ENCODE results near the gene PSMC5. TPM values are rescaled to one million over a fixed set of nuclear protein-coding genes. Genes with fewer than 3 reads are reported as not detected.

The PSMC5 gene
- total RNA-seq, 4 donors from 2014 or later, result 63.2 to 131 (median 77.9) TPM

DNA sequence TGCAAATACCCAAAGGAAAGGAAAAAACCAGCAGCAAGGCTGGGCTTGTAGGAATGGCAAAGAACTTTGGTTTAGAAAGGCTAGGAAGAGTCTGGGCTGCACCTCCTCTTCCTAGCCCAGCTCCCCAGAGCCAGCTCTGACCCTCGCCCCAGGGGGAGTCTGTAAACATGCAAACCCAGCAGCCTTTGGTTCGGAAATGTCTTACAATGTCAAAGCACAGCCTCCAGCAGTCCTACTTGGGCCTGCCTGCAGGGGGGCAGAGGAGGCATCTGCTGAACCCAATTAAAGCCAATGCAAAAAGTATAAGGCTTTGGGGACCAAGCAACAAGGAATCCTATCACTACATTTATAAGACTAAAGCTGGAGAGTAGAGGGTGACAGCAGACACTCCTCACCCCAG is 5.2 kb downstream of the PSMC5 start:
- WGBS, 2 donors (ENCODE audit: low coverage in 1 of 2), result 76% methylated on average over 2 of the region's 2 CpGs; no CpG with 5 or more reads in 1 of the 2 donors
- no peak for DNase-seq
- in situ Hi-C loops (cut with MboI; ENCODE audit: low pct_ligation_motif_present in 1 of 4, low pct_unique_long_range_greater_than_20kb in 1 of 4, low sequenced_read_pairs in 3 of 4) (no loop called here), intact Hi-C loops (cut with DNase I; ENCODE audit: low total_unique reads) (no loop called here)
- Histone ChIP-seq H3K27ac (no peak overlapping the region), H3K9me3 (no peaks in the 10 kb centered on the region), H3K36me3 (peaks cover 0 to 62% (median 29%) of the 10 kb centered on the region in 4 donors), H3K4me1 (peaks cover 8 to 37% (median 20%) of the 10 kb centered on the region in 4 donors), H3K4me3 (no peak overlapping the region), H3K27me3 (no peaks in the 10 kb centered on the region)
- TF ChIP-seq POLR2A (IDR thresholded peaks at IDR 0.05) (no peak), EP300 (IDR thresholded peaks at IDR 0.05; ENCODE audit: low read depth) (no peak), POLR2AphosphoS5 (IDR thresholded peaks at IDR 0.05) (no peak)
- TF ChIP-seq, protein P1, sequence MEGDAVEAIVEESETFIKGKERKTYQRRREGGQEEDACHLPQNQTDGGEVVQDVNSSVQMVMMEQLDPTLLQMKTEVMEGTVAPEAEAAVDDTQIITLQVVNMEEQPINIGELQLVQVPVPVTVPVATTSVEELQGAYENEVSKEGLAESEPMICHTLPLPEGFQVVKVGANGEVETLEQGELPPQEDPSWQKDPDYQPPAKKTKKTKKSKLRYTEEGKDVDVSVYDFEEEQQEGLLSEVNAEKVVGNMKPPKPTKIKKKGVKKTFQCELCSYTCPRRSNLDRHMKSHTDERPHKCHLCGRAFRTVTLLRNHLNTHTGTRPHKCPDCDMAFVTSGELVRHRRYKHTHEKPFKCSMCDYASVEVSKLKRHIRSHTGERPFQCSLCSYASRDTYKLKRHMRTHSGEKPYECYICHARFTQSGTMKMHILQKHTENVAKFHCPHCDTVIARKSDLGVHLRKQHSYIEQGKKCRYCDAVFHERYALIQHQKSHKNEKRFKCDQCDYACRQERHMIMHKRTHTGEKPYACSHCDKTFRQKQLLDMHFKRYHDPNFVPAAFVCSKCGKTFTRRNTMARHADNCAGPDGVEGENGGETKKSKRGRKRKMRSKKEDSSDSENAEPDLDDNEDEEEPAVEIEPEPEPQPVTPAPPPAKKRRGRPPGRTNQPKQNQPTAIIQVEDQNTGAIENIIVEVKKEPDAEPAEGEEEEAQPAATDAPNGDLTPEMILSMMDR (IDR thresholded peaks at IDR 0.05), result no peak

DNA sequence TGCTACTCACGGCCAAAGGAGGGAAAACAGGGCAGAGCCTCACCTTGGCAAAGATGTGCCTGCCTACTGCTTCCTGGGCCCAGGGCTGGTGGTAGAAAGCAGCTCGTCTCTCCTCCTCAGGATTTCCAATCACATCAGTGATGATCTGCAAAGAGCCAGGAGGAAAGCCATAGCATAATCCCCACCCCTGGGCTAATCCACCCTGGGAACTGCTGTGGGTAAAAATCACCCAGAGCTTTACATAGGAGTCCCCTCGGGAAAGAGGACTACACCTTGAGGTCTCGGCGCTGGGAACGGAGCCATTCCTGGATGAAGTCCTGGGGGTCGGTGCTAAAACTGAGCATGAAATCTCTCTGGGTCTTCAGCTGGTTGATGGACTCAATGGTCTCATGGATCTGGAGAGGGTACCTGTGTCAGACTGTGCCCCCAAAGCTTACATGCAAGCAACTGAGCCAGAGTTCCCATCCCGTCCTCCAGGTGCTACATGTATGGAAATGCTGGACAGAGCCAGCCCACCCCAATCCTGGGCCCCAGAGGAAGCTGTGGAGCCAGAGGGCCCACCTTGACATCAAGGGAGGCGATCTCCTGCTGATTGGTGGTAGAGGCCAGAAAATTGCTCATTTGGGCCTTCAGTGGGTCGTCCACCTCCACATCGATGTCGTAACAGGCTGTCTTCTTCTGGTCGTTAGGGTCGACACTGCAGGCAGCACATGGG is 6.0 kb downstream of the PSMC5 start:
- H3K27me3 ChIP-seq, result no peaks in the 10 kb centered on the region
- H3K36me3 ChIP-seq, result peaks cover 0 to 62% (median 29%) of the 10 kb centered on the region in 4 donors
- no peak for DNase-seq
- no peak overlapping the region for H3K4me3 ChIP-seq
- in situ Hi-C loops (cut with MboI; ENCODE audit: low pct_ligation_motif_present in 1 of 4, low pct_unique_long_range_greater_than_20kb in 1 of 4, low sequenced_read_pairs in 3 of 4) (no loop called here), intact Hi-C loops (cut with DNase I; ENCODE audit: low total_unique reads) (no loop called here)
- H3K9me3 ChIP-seq, result no peaks in the 10 kb centered on the region
- 84 to 88% methylated on average over 3 to 14 of the region's 14 CpGs for WGBS, 2 donors (ENCODE audit: low coverage in 1 of 2)
- peaks cover 13 to 41% (median 22%) of the 10 kb centered on the region in 4 donors for H3K4me1 ChIP-seq
- TF ChIP-seq POLR2A (IDR thresholded peaks at IDR 0.05), result no peak
- TF ChIP-seq, protein P1 (IDR thresholded peaks at IDR 0.05), result no peak
- no peak overlapping the region for H3K27ac ChIP-seq

DNA sequence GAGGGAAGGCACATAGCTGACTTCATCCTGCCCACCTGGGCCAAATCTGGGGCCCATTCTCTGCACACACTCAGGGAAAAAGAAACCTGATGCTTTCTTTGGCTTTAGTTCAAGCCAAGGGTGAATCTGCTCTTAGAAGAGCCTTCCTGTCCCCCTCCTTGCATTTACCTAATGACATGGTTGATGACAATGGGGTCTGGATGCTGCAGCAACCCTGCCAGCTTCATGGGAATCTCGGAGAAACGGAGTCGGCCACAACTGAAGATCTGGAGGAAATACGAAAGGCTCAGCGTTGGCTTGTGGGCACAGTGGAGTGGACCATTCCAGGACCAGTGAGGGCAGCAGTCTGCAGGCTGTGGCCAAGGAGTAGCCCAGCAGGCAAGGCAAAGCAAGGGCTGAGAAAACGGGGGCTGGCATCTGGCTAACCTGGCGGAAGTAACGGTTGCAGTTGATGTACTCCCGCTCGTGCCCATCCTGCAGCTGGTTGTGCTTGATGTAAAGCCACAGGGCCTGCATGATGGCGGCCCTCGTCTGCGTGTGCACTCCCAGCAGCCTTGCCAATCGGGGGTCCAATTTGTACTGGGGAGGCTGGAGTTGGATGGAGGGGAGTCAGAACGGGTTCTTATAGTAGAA is 6.6 kb downstream of the PSMC5 start:
- peaks cover 8 to 41% (median 23%) of the 10 kb centered on the region in 4 donors for H3K4me1 ChIP-seq
- WGBS, 2 donors (ENCODE audit: low coverage in 1 of 2), result 76 to 89% methylated on average over 5 to 15 of the region's 15 CpGs
- no peaks in the 10 kb centered on the region for H3K9me3 ChIP-seq
- intact Hi-C loops (cut with DNase I; ENCODE audit: low total_unique reads) (no loop called here), in situ Hi-C loops (cut with MboI; ENCODE audit: low pct_ligation_motif_present in 1 of 4, low pct_unique_long_range_greater_than_20kb in 1 of 4, low sequenced_read_pairs in 3 of 4) (no loop called here)
- peaks cover 0 to 62% (median 29%) of the 10 kb centered on the region in 4 donors for H3K36me3 ChIP-seq
- no peak overlapping the region for H3K27ac ChIP-seq
- H3K4me3 ChIP-seq, result no peak overlapping the region
- TF ChIP-seq, protein P1 (IDR thresholded peaks at IDR 0.05), result no peak
- no peak for TF ChIP-seq POLR2A (IDR thresholded peaks at IDR 0.05)
- TF ChIP-seq EP300 (IDR thresholded peaks at IDR 0.05; ENCODE audit: low read depth), result no peak
- TF ChIP-seq POLR2AphosphoS5 (IDR thresholded peaks at IDR 0.05), result no peak
- DNase-seq, result no peak
- no peaks in the 10 kb centered on the region for H3K27me3 ChIP-seq

DNA sequence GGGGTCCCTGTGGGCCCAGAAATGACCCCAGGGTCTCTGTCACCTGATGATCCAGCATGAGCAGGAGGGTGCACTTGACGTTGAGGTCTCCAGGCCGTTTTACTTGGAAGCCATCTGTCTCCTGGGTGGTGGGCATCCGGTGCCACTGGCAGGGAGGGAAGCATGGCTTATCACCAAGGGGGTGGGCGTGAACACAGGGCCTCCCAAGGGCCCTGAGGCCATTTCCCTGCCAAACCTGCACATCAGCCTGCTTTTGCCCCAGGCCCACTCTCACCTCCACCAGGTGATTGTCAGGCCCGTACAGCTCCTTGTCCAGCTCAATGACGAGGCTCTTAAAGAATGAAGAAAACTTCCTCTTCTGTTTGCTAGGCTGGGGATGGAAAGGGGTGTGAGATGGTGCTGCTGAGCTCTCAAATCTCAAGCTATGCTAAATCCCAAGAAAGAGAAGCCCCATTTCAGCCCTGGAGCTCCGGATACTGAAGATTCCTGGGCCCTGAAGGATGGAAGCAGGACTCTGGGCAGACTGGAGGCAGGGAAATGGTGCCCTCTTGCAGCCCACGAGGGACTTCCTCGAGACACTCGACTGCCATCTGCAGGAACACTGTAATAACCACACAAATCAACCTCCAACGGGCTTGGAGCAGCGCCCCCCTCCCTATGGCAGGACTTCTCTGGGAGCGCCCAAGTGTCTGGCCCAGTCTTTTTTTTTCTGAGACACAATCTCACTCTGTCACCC is 7.4 kb downstream of the PSMC5 start:
- intact Hi-C loops (cut with DNase I; ENCODE audit: low total_unique reads), result no loop called here
- no peak for DNase-seq

More for the DNA sequence above, 7.4 kb downstream of the PSMC5 start:
- Histone ChIP-seq H3K4me1 (peaks cover 10 to 41% (median 28%) of the 10 kb centered on the region in 4 donors), H3K4me3 (no peak overlapping the region), H3K27me3 (no peaks in the 10 kb centered on the region), H3K36me3 (peaks cover 0 to 57% (median 26%) of the 10 kb centered on the region in 4 donors), H3K27ac (peak overlapping the region in 2 of 4 donors; percentile 1 to 28), H3K9me3 (no peaks in the 10 kb centered on the region)
- in situ Hi-C loops (cut with MboI; ENCODE audit: low pct_ligation_motif_present in 1 of 4, low pct_unique_long_range_greater_than_20kb in 1 of 4, low sequenced_read_pairs in 3 of 4), result no loop called here
- TF ChIP-seq, protein P1 (IDR thresholded peaks at IDR 0.05), result peak in 4 of 5 experiments; percentile 42 to 56 (median 50)
- TF ChIP-seq EP300 (IDR thresholded peaks at IDR 0.05; ENCODE audit: low read depth), result no peak
- 31% methylated on average over 13 of the region's 13 CpGs; no CpG with 5 or more reads in 1 of the 2 donors for WGBS, 2 donors (ENCODE audit: low coverage in 1 of 2)
